Endothelial cell (in vitro differentiated cells): ENCODE data around the gene TMED4. TPM values are rescaled to one million over a fixed set of nuclear protein-coding genes. Genes with fewer than 3 reads are reported as not detected.

Experiments used
- DNase-seq: peaks from one replicate; pipeline ENCODE4 v3.0.0; 2021; ENCODE audit warnings: low spot score
- H3K27ac Mint-ChIP-seq: one replicate; pipeline ENCODE4 v1.8.0; 2021; ENCODE audit warnings: mixed read lengths, inconsistent platforms; ENCODE audit not compliant: unreplicated experiment
- H3K27me3 Mint-ChIP-seq: one replicate; pipeline ENCODE4 v1.8.0; 2021; ENCODE audit warnings: mild to moderate bottlenecking, moderate library complexity, mixed read lengths, inconsistent platforms; ENCODE audit not compliant: unreplicated experiment
- H3K36me3 Mint-ChIP-seq: one replicate; pipeline ENCODE4 v1.8.0; 2021; ENCODE audit warnings: mild to moderate bottlenecking, low read depth, mixed read lengths, inconsistent platforms; ENCODE audit not compliant: unreplicated experiment
- H3K4me1 Mint-ChIP-seq: one replicate; pipeline ENCODE4 v1.8.0; 2021; ENCODE audit warnings: mild to moderate bottlenecking, mixed read lengths, inconsistent platforms; ENCODE audit not compliant: unreplicated experiment
- H3K4me3 Mint-ChIP-seq: one replicate; pipeline ENCODE4 v1.8.0; 2021; ENCODE audit warnings: mild to moderate bottlenecking, mixed read lengths, inconsistent platforms; ENCODE audit not compliant: unreplicated experiment
- H3K9me3 Mint-ChIP-seq: one replicate; pipeline ENCODE4 v1.8.0; 2021; ENCODE audit warnings: mixed read lengths, inconsistent platforms; ENCODE audit not compliant: unreplicated experiment
- total RNA-seq: library from RNA; stranded (reverse); fragmentation: NEBNext Ultra II Directional; extraction: Animal tissue kit (Norgen Biotek cat#: 25700); gene quantifications from one replicate; pipeline ENCODE4 v1.2.1, GENCODE V29; 2021; ENCODE audit not compliant: unreplicated experiment
- TF ChIP-seq, protein P1 (sequence below): fragments of 200-600 bp; sonication (generic); IDR thresholded peaks from one replicate; pipeline ENCODE4 v1.5.0; 2021; ENCODE audit warnings: antibody characterized with exemption; ENCODE audit not compliant: unreplicated experiment

Gene TMED4
- total RNA-seq, 1 donor from 2014 or later: 79.4 TPM

DNA sequence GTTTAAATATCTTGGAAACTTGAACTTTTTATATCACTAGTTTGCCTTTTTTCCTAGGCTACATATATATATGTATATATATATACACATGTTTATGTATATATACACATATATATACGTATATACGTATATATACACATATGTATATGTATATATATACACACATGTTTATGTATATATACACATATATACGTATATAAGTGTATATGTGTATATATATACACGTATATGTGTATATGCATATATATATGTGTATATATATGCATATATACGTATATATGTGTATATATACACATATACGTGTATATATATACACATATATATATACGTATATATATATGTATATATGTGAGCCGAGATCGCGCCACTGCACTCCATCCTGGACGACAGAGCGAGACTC lies 34.5 kb upstream of the TMED4 start:
- no peaks in the 10 kb centered on the region for H3K9me3 Mint-ChIP-seq
- peaks cover 11% of the 10 kb centered on the region for H3K4me1 Mint-ChIP-seq
- H3K36me3 Mint-ChIP-seq: no peaks in the 10 kb centered on the region
- TF ChIP-seq, protein P1, sequence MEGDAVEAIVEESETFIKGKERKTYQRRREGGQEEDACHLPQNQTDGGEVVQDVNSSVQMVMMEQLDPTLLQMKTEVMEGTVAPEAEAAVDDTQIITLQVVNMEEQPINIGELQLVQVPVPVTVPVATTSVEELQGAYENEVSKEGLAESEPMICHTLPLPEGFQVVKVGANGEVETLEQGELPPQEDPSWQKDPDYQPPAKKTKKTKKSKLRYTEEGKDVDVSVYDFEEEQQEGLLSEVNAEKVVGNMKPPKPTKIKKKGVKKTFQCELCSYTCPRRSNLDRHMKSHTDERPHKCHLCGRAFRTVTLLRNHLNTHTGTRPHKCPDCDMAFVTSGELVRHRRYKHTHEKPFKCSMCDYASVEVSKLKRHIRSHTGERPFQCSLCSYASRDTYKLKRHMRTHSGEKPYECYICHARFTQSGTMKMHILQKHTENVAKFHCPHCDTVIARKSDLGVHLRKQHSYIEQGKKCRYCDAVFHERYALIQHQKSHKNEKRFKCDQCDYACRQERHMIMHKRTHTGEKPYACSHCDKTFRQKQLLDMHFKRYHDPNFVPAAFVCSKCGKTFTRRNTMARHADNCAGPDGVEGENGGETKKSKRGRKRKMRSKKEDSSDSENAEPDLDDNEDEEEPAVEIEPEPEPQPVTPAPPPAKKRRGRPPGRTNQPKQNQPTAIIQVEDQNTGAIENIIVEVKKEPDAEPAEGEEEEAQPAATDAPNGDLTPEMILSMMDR: no peak
- no peak overlapping the region for H3K27ac Mint-ChIP-seq
- H3K4me3 Mint-ChIP-seq: no peak overlapping the region
- DNase-seq: no peak
- peaks cover 3% of the 10 kb centered on the region for H3K27me3 Mint-ChIP-seq

DNA sequence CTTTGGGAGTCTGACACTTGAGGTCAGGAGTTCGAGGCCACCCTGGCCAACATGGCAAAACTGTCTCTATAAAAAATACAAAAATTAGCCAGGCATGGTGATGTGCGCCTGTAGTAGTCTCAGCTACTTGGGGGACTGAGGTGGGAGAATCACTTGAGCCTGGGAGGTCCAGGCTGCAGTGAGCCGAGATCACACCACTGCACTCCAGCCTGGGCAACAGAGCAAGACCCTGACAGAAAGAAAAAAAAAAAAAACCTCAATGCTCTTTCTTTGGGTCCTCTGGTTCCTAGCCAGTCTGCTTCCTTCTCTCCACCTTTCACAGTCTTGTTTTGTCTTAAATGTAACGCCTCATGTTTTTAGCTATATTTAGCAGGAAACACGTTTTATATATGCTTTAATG lies 33.8 kb upstream of the TMED4 start:
- Mint-ChIP-seq H3K4me3 (no peak overlapping the region), H3K4me1 (peaks cover 9% of the 10 kb centered on the region), H3K27ac (no peak overlapping the region), H3K27me3 (peaks cover 3% of the 10 kb centered on the region), H3K9me3 (no peaks in the 10 kb centered on the region), H3K36me3 (no peaks in the 10 kb centered on the region)
- TF ChIP-seq, protein P1: no peak
- DNase-seq: no peak

DNA sequence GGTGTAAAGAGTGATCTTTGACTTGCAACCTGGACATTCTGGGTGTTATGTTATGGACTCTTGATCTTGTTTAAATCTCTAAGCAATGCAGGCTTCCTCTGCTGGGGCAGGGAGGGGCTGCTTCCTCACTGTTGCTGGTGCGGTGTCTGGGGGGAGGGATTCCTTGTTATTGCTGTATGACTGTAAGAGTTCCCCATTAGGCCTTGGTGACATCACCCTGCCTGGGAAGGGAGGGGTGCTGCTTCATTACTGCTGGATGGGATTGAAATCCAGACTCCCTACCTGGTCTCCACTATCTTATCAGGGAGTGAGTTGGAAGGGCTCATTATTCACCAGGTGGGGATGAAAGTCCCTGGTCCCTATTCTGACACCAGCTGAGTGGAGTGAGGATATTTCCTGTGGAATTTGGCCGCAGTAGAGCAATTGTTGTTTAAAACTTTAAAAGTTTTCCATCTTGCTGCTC lies 33.1 kb upstream of the TMED4 start:
- Mint-ChIP-seq H3K4me3 (no peak overlapping the region), H3K4me1 (peaks cover 9% of the 10 kb centered on the region), H3K36me3 (no peaks in the 10 kb centered on the region), H3K9me3 (no peaks in the 10 kb centered on the region), H3K27ac (no peak overlapping the region), H3K27me3 (peaks cover 3% of the 10 kb centered on the region)
- DNase-seq: no peak
- TF ChIP-seq, protein P1: no peak

DNA sequence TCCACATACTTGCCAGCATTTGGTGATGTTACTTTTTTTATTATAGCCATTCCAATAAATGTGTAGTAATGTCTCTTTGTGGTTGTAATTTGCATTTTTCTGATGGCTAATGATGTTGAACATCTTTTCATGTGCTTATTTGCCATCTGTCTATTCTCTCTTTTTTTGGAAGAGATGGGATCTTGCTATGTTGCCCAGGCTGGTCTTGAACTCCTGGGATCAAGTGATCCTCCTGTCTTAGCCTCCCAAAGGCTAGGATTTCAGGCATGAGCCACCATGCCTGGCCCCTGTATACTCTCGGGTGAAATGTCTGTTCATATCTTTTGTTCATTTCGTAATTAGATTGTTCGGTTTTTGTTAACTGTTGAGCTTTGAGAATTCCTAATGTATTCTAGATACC lies 27.8 kb upstream of the TMED4 start:
- Mint-ChIP-seq H3K4me1 (peaks cover 18% of the 10 kb centered on the region), H3K27me3 (peaks cover 7% of the 10 kb centered on the region), H3K27ac (no peak overlapping the region), H3K36me3 (peaks cover 5% of the 10 kb centered on the region), H3K4me3 (no peak overlapping the region), H3K9me3 (no peaks in the 10 kb centered on the region)
- DNase-seq: no peak
- TF ChIP-seq, protein P1: no peak

DNA sequence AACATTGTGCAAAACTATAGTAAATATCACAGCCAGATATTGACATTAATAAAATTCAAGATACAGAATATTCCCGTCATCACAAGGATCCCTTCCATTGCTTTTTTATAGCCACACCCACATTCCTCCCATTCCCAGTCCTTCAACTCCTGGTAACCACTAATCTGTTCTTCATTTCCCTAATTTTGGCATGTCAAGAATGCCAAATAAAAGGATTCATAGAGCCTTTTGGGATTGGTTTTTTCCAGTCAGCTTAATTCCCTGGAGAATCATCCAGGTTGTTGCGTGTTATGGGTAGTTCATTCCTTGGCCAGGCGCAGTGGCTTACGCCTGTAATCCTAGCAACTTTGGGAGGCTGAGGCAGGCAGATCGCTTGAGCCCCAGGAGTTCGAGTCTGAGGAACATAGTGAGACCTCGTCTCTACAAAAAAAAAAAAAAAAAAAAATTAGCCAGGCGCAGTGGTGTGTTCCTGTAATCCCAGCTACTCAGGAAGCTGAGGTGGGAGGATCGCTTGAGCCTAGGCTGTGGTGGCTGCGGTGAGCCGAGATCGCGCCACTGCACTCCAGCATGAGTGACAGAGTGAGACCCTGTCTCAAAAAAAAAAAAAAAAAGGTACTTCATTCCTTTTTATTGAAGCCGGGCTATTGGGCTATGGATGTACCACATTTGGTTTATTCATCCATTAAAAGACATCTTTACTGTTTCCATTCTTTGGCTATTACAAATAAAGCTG lies 27.1 kb upstream of the TMED4 start:
- Mint-ChIP-seq H3K36me3 (peaks cover 5% of the 10 kb centered on the region), H3K4me3 (peak overlapping the region; percentile 17), H3K9me3 (no peaks in the 10 kb centered on the region), H3K27ac (no peak overlapping the region), H3K27me3 (peaks cover 6% of the 10 kb centered on the region), H3K4me1 (peaks cover 13% of the 10 kb centered on the region)
- TF ChIP-seq, protein P1: no peak
- no peak for DNase-seq
